Skeletal muscle tissue (tissue), 4 donors: ENCODE measurements around the gene TRABD2B. TPM values are rescaled to one million over a fixed set of nuclear protein-coding genes. Genes with fewer than 3 reads are reported as not detected.

ENCODE experiments used
- H3K27ac ChIP-seq: one replicate; pipeline ENCODE4 v1.7.0; 2013; ENCODE audit warnings: mild to moderate bottlenecking, low read depth, low read length, inconsistent platforms
- H3K27me3 ChIP-seq, 3 donors: one replicate each; pipeline ENCODE4 v1.7.0; 2013; ENCODE audit warnings: low read length in 3 of 3; ENCODE audit not compliant: control insufficient read depth in 3 of 3, insufficient read depth in 3 of 3
- H3K36me3 ChIP-seq, 3 donors: one replicate each; pipeline ENCODE4 v1.7.0; 2013; ENCODE audit warnings: low read length in 3 of 3; ENCODE audit not compliant: control insufficient read depth in 3 of 3, insufficient read depth in 3 of 3
- H3K4me1 ChIP-seq, 3 donors: one replicate each; pipeline ENCODE4 v1.7.0; 2013; ENCODE audit warnings: low read length in 3 of 3, mild to moderate bottlenecking in 3 of 3; ENCODE audit not compliant: control insufficient read depth in 3 of 3, insufficient read depth in 3 of 3
- H3K4me3 ChIP-seq, 3 donors: one replicate each; pipeline ENCODE4 v1.7.0; 2013; ENCODE audit warnings: low read length in 3 of 3
- H3K9ac ChIP-seq, 3 donors: one replicate each; pipeline ENCODE4 v1.7.0; 2013; ENCODE audit warnings: low read length in 3 of 3, mild to moderate bottlenecking in 3 of 3, moderate library complexity in 2 of 3, low read depth in 1 of 3
- H3K9me3 ChIP-seq, 3 donors: one replicate each; pipeline ENCODE4 v1.7.0; 2013; ENCODE audit warnings: low read length in 3 of 3; ENCODE audit not compliant: control insufficient read depth in 3 of 3
- total RNA-seq: library from RNA; depleted of rRNA; stranded (reverse); fragments of >200 nt; gene quantifications from one replicate; pipeline ENCODE4 v1.2.3, GENCODE V29; 2014
- donor health status: Osteomylitis.

The TRABD2B gene
- total RNA-seq, 1 donor from 2014 or later, result 0.52 TPM

DNA sequence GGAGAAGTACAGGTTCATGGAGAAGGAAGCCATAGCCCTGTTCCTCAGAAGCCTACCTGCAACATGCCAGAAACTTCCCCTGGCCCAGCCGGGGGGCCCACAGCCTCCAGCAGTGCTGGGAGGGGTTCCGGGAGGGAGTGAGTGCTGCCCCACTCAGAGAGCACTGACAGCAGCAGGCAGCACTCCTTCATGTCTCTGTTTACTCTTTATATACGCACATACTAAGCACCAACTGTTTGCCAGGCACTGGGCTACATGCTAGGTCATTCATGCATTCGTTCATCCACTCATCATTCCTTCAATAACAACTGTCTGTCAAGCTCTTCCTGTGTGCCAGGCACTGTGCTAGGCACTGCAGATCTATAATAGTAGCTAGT, 120.6 kb downstream of the TRABD2B start:
- Histone ChIP-seq H3K4me1 (peaks cover 3 to 5% (median 4%) of the 10 kb centered on the region in 3 donors), H3K27ac (no peak overlapping the region), H3K9me3 (no peaks in the 10 kb centered on the region), H3K27me3 (peaks cover 0 to 4% (median 3%) of the 10 kb centered on the region in 3 donors), H3K9ac (no peak overlapping the region), H3K36me3 (no peaks in the 10 kb centered on the region), H3K4me3 (no peak overlapping the region)

DNA sequence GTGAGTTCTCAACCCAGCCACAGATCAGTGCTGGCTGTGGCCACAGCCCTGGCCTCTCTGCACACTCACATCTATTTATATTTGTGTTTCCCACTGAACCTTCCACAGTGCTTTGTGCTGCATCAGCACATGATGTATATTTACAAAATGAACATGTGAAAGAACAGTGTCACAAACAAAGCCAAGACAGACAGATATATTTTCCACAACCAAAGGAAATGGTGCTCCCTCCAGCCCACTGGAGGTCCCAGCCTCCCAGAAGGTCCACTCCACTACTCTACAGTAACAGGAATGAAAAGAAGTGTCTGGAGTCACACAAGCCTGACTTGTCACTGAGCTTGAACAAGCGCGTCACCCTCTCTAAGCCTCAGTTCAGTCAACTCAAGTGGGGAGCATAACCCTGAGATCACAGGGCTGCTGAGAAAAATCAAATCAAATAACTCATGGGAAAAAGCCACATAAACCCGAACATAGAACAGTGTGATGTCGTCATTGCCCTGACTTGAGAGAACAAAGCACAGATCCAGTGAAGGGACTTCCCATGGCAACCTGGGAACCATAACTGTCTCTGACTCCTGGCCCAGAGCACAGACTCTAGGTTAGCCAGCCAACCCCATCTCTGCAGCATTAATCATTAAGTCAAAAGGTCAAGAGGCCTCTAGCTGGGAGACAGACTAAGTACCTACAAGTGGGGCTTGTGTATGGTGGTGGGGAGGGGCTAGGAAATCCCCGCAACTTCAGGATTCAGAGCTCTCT, 121.2 kb downstream of the TRABD2B start:
- no peak overlapping the region for H3K4me3 ChIP-seq
- peaks cover 0 to 4% (median 3%) of the 10 kb centered on the region in 3 donors for H3K27me3 ChIP-seq
- no peak overlapping the region for H3K27ac ChIP-seq
- no peaks in the 10 kb centered on the region for H3K9me3 ChIP-seq
- H3K36me3 ChIP-seq, result no peaks in the 10 kb centered on the region
- no peak overlapping the region for H3K9ac ChIP-seq
- H3K4me1 ChIP-seq, result peaks cover 3 to 5% (median 4%) of the 10 kb centered on the region in 3 donors

DNA sequence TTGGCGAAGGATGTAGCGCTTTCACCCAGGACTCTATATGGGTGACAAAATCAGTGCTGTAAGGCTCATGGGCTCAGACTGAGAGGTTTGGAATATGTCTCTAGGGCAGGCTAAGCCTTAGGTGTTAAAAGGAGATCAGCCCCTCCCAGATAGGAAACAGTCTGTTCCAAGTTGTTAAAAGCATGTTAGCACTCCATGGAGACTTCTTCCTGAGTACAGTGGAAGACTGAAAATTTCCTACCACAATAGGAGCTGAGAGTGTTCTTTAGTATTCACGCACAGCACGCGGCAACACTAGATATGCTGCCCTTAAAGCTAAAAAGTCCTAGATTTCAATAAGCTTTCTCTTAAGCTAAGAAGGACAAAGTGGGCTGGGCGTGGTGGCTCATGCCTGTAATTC, 122.1 kb downstream of the TRABD2B start:
- Histone ChIP-seq H3K27ac (no peak overlapping the region), H3K9ac (no peak overlapping the region), H3K27me3 (peaks cover 0 to 4% (median 3%) of the 10 kb centered on the region in 3 donors), H3K4me1 (peaks cover 3 to 5% (median 4%) of the 10 kb centered on the region in 3 donors), H3K9me3 (no peaks in the 10 kb centered on the region), H3K36me3 (no peaks in the 10 kb centered on the region), H3K4me3 (no peak overlapping the region)

GRCh38 chr1:47873337-47873736, 123.8 kb downstream of the TRABD2B start:
- no peak overlapping the region for H3K4me3 ChIP-seq
- no peak overlapping the region for H3K27ac ChIP-seq
- H3K27me3 ChIP-seq, result peaks cover 0 to 4% (median 3%) of the 10 kb centered on the region in 3 donors
- H3K36me3 ChIP-seq, result no peaks in the 10 kb centered on the region
- H3K4me1 ChIP-seq, result peaks cover 3 to 5% (median 4%) of the 10 kb centered on the region in 3 donors
- H3K9ac ChIP-seq, result no peak overlapping the region
- H3K9me3 ChIP-seq, result no peaks in the 10 kb centered on the region

DNA sequence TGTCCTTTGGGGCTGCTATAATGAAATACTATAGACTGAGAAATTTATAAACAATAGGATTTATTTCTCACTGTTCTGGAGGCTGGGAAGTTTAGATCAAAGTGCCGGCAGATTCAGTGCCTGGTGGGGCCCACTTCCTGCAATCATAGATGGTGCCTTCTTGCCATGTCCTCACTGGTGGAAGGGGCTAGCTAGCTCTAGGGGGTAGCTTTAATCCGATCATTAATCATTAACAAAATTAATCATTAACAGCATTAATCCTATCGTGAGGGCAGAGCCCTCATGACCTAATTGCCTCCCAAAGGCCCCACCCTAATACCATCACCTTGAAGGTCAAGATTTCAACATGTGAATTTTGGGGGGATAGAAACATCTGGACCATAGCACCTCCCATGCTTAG, 124.3 kb downstream of the TRABD2B start:
- H3K9me3 ChIP-seq, result no peaks in the 10 kb centered on the region

DNA sequence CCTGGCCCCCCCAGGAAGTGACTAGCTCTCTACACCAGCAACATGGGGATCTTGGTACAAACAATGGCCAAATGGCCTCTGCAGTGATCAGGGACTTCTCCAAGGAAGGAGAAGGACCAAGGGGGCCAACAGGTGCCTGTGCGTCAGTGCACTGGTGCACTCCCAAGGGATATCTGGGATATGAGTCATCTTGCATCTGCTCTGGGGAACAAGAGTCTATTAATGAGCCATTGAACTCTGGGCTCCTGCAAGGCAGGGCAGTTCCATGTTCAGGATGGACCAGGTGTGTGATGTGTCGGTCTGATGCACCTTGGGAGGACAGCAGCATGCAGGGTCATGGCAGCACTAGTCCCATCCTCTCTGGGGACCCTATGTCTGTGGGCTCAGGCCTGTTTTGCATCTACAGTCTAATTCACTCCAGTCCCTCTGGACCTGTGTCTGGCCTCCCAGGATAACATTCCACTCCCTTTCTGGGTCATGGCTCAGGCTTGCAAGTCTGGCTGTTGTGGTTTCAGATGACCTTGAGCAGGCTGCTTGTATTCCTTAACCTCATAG, 125.3 kb downstream of the TRABD2B start:
- Histone ChIP-seq H3K36me3 (no peaks in the 10 kb centered on the region), H3K4me1 (peaks cover 3 to 5% (median 4%) of the 10 kb centered on the region in 3 donors)

More for the DNA sequence above, 124.3 kb downstream of the TRABD2B start:
- Histone ChIP-seq H3K9ac (no peak overlapping the region), H3K27me3 (peaks cover 0 to 4% (median 3%) of the 10 kb centered on the region in 3 donors), H3K36me3 (no peaks in the 10 kb centered on the region), H3K4me3 (no peak overlapping the region), H3K4me1 (peaks cover 3 to 5% (median 4%) of the 10 kb centered on the region in 3 donors), H3K27ac (no peak overlapping the region)

DNA sequence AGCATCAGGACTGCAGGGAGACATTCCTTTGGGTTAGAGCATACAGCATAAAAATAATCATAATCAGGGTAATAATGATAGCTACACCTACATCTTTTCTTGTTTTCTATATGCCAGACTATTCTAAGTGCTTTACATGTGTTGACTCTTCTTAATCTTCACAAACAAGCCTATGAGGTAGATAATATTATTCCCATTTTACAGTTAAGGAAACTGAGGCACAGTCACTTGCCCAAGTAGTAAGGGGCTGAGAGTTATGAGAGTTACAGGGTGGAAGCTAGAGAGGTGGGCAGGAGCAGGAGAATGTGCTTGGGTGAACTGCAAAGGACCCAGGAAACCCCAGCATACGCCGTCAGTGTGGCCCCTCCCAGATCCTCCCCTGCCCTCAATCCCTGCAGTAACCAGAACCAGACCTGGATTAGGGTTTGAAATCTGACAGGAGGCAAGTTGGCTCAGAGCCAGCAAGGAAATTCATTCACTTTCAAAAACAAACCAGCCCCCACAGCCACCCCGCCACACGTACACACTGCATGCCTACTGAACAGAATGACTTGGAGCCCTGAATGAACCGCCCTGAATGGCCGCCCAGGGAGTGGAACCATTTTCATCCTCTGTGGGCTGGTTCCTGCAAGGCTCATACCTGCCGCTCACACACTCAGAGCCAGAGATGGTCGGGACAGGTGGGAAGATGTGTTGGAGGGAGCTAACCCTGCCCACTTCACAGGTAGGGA, 126.1 kb downstream of the TRABD2B start:
- Histone ChIP-seq H3K27me3 (no peaks in the 10 kb centered on the region), H3K9me3 (no peaks in the 10 kb centered on the region), H3K4me3 (no peak overlapping the region), H3K4me1 (peaks cover 3 to 4% (median 3%) of the 10 kb centered on the region in 3 donors), H3K27ac (no peak overlapping the region), H3K9ac (no peak overlapping the region), H3K36me3 (no peaks in the 10 kb centered on the region)

More for the DNA sequence above, 125.3 kb downstream of the TRABD2B start:
- Histone ChIP-seq H3K27ac (no peak overlapping the region), H3K27me3 (peaks cover 0 to 3% (median 2%) of the 10 kb centered on the region in 3 donors), H3K9me3 (no peaks in the 10 kb centered on the region), H3K9ac (no peak overlapping the region), H3K4me3 (no peak overlapping the region)

DNA sequence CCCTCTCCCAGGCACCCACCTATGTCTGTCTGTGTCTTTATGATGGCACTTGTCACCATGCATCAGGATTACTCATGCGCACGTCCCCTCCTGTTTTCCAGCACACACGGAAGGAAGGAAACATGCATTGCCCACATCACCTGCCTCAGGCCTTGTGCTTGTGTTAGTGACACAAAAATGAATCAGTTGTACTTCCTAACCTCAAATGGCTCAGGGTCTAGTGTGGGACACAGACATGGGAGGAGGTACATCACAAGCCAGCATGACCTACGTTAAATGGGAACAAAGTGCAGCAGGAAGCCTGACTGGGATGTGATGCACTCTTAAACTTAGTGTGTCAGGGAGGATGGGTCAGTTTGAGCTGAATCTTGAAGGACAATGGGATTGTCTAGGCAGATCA, 126.7 kb downstream of the TRABD2B start:
- no peak overlapping the region for H3K4me3 ChIP-seq
- H3K27me3 ChIP-seq, result no peaks in the 10 kb centered on the region
- no peaks in the 10 kb centered on the region for H3K9me3 ChIP-seq
- no peak overlapping the region for H3K9ac ChIP-seq
- H3K27ac ChIP-seq, result no peak overlapping the region
- no peaks in the 10 kb centered on the region for H3K36me3 ChIP-seq
- peaks cover 0 to 4% (median 0%) of the 10 kb centered on the region in 3 donors for H3K4me1 ChIP-seq

- H3K36me3 ChIP-seq, result no peaks in the 10 kb centered on the region
- H3K27me3 ChIP-seq, result no peaks in the 10 kb centered on the region
- H3K9me3 ChIP-seq, result no peaks in the 10 kb centered on the region
- H3K4me3 ChIP-seq, result no peak overlapping the region
- no peak overlapping the region for H3K9ac ChIP-seq
- peaks cover 0 to 4% (median 0%) of the 10 kb centered on the region in 3 donors for H3K4me1 ChIP-seq
- no peak overlapping the region for H3K27ac ChIP-seq
These were observed 128.9 kb downstream of the TRABD2B start for GRCh38 chr1:47868348-47868676.
